GM19395 (cell line): ENCODE data around the gene CELF5.

Source experiments
- ATAC-seq: cut with Tn5 transposase; IDR thresholded peaks from one replicate; pipeline ENCODE4 v1.9.1; 2021; ENCODE audit warnings: mild to moderate bottlenecking, moderate library complexity; ENCODE audit not compliant: unreplicated experiment

CELF5 gene

GRCh38 chr19:3236272-3236671 lies 11.8 kb downstream of the CELF5 start:
- no peak for ATAC-seq

- ATAC-seq, result no peak
Observed at GRCh38 chr19:3238066-3238561, 13.7 kb downstream of the CELF5 start.

- no peak for ATAC-seq
Observed at GRCh38 chr19:3239367-3239766, 14.9 kb downstream of the CELF5 start.

- ATAC-seq, result no peak
Observed at GRCh38 chr19:3243819-3244700, 19.6 kb downstream of the CELF5 start.

GRCh38 chr19:3245050-3245449 lies 20.6 kb downstream of the CELF5 start:
- no peak for ATAC-seq

- ATAC-seq, result no peak
Observed at GRCh38 chr19:3248728-3249326, 24.4 kb downstream of the CELF5 start.

- ATAC-seq, result no peak
Observed at GRCh38 chr19:3249408-3249807, 24.9 kb downstream of the CELF5 start.

- ATAC-seq, result no peak
Observed at GRCh38 chr19:3250675-3251074, 26.2 kb downstream of the CELF5 start.

DNA sequence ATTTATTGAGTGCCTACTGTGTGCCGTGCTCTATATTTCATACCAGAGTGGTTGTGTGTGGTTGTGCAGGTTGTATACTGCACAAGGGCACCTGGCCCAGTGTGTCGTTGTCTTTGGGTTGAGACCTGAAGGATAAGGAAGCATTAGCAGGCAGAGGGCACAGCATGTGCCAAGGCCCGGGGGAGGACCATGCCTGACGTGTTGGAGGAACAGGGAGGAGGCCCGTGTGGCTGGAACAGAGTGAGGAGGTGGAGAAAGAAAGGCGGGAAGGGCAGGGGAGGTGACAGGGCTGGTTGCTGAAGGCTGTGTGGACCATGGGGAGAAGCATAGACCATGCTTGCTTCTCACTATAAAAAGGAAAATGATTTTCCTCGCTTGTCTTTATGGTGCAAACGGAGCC lies 26.8 kb downstream of the CELF5 start:
- ATAC-seq, result no peak

- no peak for ATAC-seq
Observed at GRCh38 chr19:3252650-3253049, 28.2 kb downstream of the CELF5 start.

- ATAC-seq, result no peak
Observed at GRCh38 chr19:3253270-3253669, 28.8 kb downstream of the CELF5 start.

DNA sequence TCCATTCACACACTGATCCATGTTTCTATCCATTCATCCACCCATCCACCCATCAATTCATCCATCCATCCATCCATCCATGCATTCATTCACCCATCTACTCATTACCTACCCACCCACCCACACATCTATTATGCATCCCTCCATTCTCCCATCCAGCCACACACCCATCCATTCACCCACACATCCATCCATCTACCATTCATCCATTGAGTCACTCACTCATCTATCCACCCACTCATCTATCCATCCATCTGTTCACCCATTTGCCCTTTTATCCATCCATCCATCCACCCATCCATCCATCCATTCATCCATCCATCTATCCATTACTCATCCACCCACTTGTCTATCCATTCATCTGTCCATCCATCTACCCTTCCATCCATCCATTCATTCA lies 30.1 kb downstream of the CELF5 start:
- no peak for ATAC-seq

GRCh38 chr19:3257071-3257470 lies 32.6 kb downstream of the CELF5 start:
- ATAC-seq, result no peak

DNA sequence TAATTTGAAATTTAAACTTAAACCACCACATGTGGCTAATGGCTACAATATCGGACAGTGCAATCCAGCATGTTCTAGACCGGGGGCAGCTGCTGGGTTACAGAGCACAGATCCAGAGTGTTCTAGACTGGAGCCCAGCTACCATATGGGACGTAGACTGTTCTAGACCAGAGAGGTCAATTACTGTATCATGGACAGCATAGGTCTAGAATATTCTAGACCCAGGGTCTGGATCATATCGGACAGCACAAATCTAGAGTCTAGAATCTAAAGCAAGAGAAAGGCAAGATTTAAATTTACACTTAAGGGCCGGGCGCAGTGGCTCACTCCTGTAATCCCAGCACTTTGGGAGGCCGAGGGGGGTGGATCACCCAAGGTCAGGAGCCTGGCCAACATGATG lies 37.9 kb downstream of the CELF5 start:
- no peak for ATAC-seq

- ATAC-seq, result no peak
Observed at GRCh38 chr19:3263866-3264265, 39.4 kb downstream of the CELF5 start.

- ATAC-seq, result no peak
Observed at GRCh38 chr19:3265432-3265831, 41.0 kb downstream of the CELF5 start.

- ATAC-seq, result no peak
Observed at GRCh38 chr19:3266092-3266693, 41.7 kb downstream of the CELF5 start.

DNA sequence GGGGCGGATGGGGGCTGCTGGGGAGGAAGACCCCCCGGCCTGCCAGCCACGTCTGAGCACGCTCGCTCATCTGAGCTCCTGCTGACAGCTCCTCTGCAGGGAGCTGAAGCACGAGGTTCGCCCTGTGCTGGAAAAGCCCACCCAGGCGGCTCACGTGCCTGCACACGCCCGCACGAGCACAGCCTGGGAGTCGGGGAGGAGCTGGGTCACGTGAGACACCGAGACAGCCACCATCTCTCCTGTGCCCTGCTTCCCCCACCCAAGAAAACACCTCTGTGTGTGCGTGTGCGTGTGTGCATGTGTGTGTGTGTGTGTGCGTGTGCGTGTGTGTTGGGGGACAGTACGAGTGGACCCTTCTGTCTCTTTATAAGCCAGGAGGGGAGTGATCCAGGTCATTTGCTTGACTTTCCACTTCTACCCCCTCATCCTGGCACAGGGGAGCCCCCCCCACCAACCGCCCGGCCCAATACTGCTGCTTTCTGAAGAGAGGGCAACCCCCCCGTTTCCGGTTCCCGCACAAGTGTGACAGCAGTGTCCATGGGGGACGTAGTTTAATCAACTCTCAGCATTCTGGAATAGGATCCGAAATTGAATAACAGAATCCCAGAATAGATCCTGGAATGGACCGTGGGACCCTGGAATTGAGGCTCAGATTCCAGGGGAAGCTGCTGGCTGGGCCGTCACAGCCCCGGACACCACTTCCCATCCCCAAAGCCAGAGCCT lies 42.5 kb downstream of the CELF5 start:
- no peak for ATAC-seq

- ATAC-seq, result no peak
Observed at GRCh38 chr19:3268326-3268725, 43.9 kb downstream of the CELF5 start.

- no peak for ATAC-seq
Observed at GRCh38 chr19:3268763-3269162, 44.3 kb downstream of the CELF5 start.
